ENCODE results near the gene SLC25A15.
"Not testable (repeated sequence)": the region's sequence is repeated elsewhere in the genome, so short reads cannot be mapped to it uniquely, and the experiment has no call there.

The SLC25A15 gene

GRCh38 chr13:40814803-40815202 is 25.4 kb downstream of the SLC25A15 start:
- DNase-seq = no peak

GRCh38 chr13:40818926-40819325 is 29.5 kb downstream of the SLC25A15 start:
- DNase-seq = no peak

- no peak for DNase-seq
These were observed 30.4 kb downstream of the SLC25A15 start for GRCh38 chr13:40819797-40820315.

DNA sequence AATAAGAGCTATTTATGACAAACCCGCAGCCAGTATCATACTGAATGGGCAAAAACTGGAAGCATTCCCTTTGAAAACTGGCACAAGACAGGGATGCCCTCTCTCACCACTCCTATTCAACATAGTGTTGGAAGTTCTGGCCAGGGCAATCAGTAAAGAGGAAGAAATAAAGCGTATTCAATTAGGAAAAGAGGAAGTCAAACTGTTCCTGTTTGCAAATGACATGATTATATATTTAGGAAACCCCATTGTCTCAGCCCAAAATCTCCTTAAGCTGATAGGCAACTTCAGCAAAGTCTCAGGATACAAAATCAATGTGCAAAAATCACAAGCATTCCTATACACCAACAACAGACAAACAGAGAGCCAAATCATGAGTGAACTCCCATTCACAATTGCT is 50.3 kb downstream of the SLC25A15 start:
- not testable (repeated sequence) for DNase-seq

DNA sequence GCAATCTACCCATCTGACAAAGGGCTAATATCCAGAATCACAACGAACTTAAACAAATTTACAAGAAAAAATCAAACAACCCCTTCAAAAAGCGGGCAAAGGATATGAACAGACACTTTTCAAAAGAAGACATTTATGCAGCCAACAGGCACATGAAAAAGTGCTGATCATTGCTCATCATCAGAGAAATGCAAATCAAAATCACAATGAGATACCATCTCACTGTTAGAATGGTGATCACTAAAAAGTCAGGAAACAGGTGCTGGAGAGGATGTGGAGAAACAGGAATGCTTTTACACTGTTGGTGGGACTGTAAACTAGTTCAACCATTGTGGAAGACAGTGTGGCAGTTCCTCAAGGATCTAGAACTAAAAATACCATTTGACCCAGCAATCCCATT is 51.5 kb downstream of the SLC25A15 start:
- not testable (repeated sequence) for DNase-seq

Measured in T1000 (cell line).